Heart right ventricle (tissue), 16 donors: ENCODE results near the gene DUSP2. TPM values are rescaled to one million over a fixed set of nuclear protein-coding genes. Genes with fewer than 3 reads are reported as not detected.
A peak's percentile ranks its signal among the peaks of the same experiment; 100 is the strongest.

Experiments
- ATAC-seq, 8 donors: fragments of 200-7000 bp; cut with Tn5 transposase; one replicate each; pipeline ENCODE4 v1.9.1; 2020; ENCODE audit warnings: mild to moderate bottlenecking in 8 of 8, moderate library complexity in 8 of 8, moderate number of reproducible peaks in 1 of 8
- DNase-seq, 2 donors: peaks; one replicate each; pipeline ENCODE4 v3.0.0-alpha.2; 2020
- H3K27ac ChIP-seq, 10 donors: fragments of 200-600 bp; sonication (generic) in 2 of 10; one replicate each; pipeline versions ENCODE4 v1.5.0 to v1.8.0; 2020 to 2022; ENCODE audit warnings: mild to moderate bottlenecking in 3 of 10
- H3K27me3 ChIP-seq, 7 donors: fragments of 200-600 bp; one replicate each; pipeline ENCODE4 v1.8.0; 2021 to 2022; ENCODE audit warnings: mild to moderate bottlenecking in 2 of 7
- H3K36me3 ChIP-seq, 9 donors: fragments of 200-600 bp; sonication (generic) in 1 of 9; one replicate each; pipeline versions ENCODE4 v1.5.0 to v1.8.0; 2020 to 2022; ENCODE audit warnings: mild to moderate bottlenecking in 2 of 9
- H3K4me1 ChIP-seq, 9 donors: fragments of 200-600 bp; sonication (generic) in 1 of 9; one replicate each; pipeline versions ENCODE4 v1.5.0 to v1.8.0; 2020 to 2022; ENCODE audit warnings: mild to moderate bottlenecking in 4 of 9
- H3K4me3 ChIP-seq, 10 donors: fragments of 200-600 bp; sonication (generic) in 2 of 10; one replicate each; pipeline versions ENCODE4 v1.5.0 to v1.8.0; 2020 to 2022; ENCODE audit warnings: mild to moderate bottlenecking in 7 of 10, moderate library complexity in 2 of 10
- H3K9me3 ChIP-seq, 11 donors: fragments of 200-600 bp in 10 of 11; sonication (generic) in 2 of 11; one replicate each; pipeline versions ENCODE4 v1.5.0 to v1.8.0; 2013 to 2022; ENCODE audit warnings: mild to moderate bottlenecking in 2 of 11, control low read depth in 1 of 11, moderate library complexity in 1 of 11
- CTCF ChIP-seq, 9 donors: fragments of 200-600 bp; sonication (generic) in 2 of 9; IDR thresholded peaks; one replicate each; pipeline versions ENCODE4 v1.5.0 to v1.8.0; 2021 to 2022; ENCODE audit warnings: antibody characterized with exemption in 9 of 9, mild to moderate bottlenecking in 5 of 9, moderate library complexity in 1 of 9
- WGBS, 2 donors: extraction: QIAGEN DNeasy Blood & Tissue Kit; methylation state at CpG; one replicate each; pipeline ENCODE4 v1.1.7; 2013; ENCODE audit warnings: inconsistent platforms in 1 of 2; 5-methylcytosine and 5-hydroxymethylcytosine counted together
- intact Hi-C, 10 donors: fragments of 100-400 bp; cut with DNase I; formaldehyde crosslinking; loops; one replicate each; pipeline versions ENCODE4 v1.11.1 to v1.14.2; 2022
- polyA plus RNA-seq, 2 donors: library from polyadenylated mRNA; stranded (reverse); fragments of 200-250 nt; gene quantifications; one replicate each; pipeline ENCODE4 v1.2.3, GENCODE V29; 2013
- total RNA-seq, 10 donors: library from RNA; stranded (reverse); fragmentation: NEBNext Ultra II Directional in 3 of 10; extraction: Animal tissue kit (Norgen Biotek cat#: 25700) in 3 of 10; gene quantifications; one replicate each; pipeline versions ENCODE4 v1.2.1 to v1.2.4, GENCODE V29; 2021 to 2023
- donor health status: Arrhythmogenic right ventricular cardiomyopathy.
- donor health status: ischemic (EF 13 %, LVEDD 7.1; RV severe dilation, severe dysfunction).
- donor health status: healthy with polysubstance abuse.
- donor health status: DM: no; HTN: yes; CAD: no.
- donor health status: DM: no; HTN: no; CAD: no.
- donor health status: ischemic (EF 25% LVEDD 6.9; RV normal size, moderate dysfunction).
- donor health status: ischemic (EF 25% LVEDD 5.7; RV mildly dilated, moderate dysfunction).
- donor health status: healthy.
- donor health status: DM: yes; HTN: yes; CAD: no.
- donor health status: Ischemic cardiomyopathy.
- donor health status: ischemic (EF 35%, LVEDD 5.7; RV mildly dilated, moderate dysfunction).
- donor health status: nonischemic (EF 11% LVEDD 7.7; RV severe dilation, severe dysfunction).
- donor health status: DM: yes; HTN: yes; CAD: no.
- donor health status: PGD.
- donor health status: ischemic (EF 29% LVEDD 5.4; RV normal size, mild dysfunction).
- donor health status: nonischemic (EF 23%, LVEDD 6.1; RV moderate dilation, normal function).

Gene DUSP2
- total and polyA plus RNA-seq, 12 donors: 0.61 to 29.1 (median 2.7) TPM

GRCh38 chr2:96111257-96111640 is 34.0 kb downstream of the DUSP2 start:
- peaks cover 0 to 14% (median 5%) of the 10 kb centered on the region in 7 donors for H3K27me3 ChIP-seq
- H3K9me3 ChIP-seq: no peaks in the 10 kb centered on the region
- 86 to 91% methylated on average over 4 of the region's 4 CpGs for WGBS, 2 donors
- no peak for ATAC-seq
- no peak for DNase-seq
- TF ChIP-seq CTCF (IDR thresholded peaks at IDR 0.05): no peak
- H3K4me1 ChIP-seq: peaks cover 19 to 61% (median 33%) of the 10 kb centered on the region in 9 donors
- intact Hi-C loops: loop anchor here in 4 of 10 donors (10.0 kb wide), 2 partner anchors 46 to 86 kb away; no protein-coding TSS in a partner anchor
- no peaks in the 10 kb centered on the region for H3K36me3 ChIP-seq
- H3K4me3 ChIP-seq: no peak overlapping the region
- no peak overlapping the region for H3K27ac ChIP-seq

GRCh38 chr2:96110621-96111256 is 34.5 kb downstream of the DUSP2 start:
- TF ChIP-seq CTCF (IDR thresholded peaks at IDR 0.05): no peak
- ATAC-seq (no peak), DNase-seq (no peak)
- H3K36me3 ChIP-seq: no peaks in the 10 kb centered on the region
- peaks cover 0 to 9% (median under 1%) of the 10 kb centered on the region in 7 donors for H3K27me3 ChIP-seq
- peaks cover 19 to 56% (median 33%) of the 10 kb centered on the region in 9 donors for H3K4me1 ChIP-seq
- no peak overlapping the region for H3K4me3 ChIP-seq
- H3K9me3 ChIP-seq: peaks cover 0 to 4% (median under 1%) of the 10 kb centered on the region in 11 donors
- 92 to 95% methylated on average over 13 of the region's 13 CpGs for whole genome bisulfite sequencing, 2 donors
- intact Hi-C loops: loop anchor here in 4 of 10 donors (10.0 kb wide), 2 partner anchors 46 to 86 kb away; no protein-coding TSS in a partner anchor
- H3K27ac ChIP-seq: peak overlapping the region in 3 of 10 donors; percentile 75 to 87 (median 85)

- Histone ChIP-seq H3K27me3 (peaks cover 0 to 2% (median 0%) of the 10 kb centered on the region in 7 donors), H3K4me3 (no peak overlapping the region), H3K27ac (peak overlapping the region in 9 of 10 donors; percentile 73 to 91 (median 85)), H3K36me3 (no peaks in the 10 kb centered on the region), H3K9me3 (peaks cover 0 to 12% (median 7%) of the 10 kb centered on the region in 11 donors), H3K4me1 (peaks cover 19 to 49% (median 33%) of the 10 kb centered on the region in 9 donors)
- no peak for TF ChIP-seq CTCF (IDR thresholded peaks at IDR 0.05)
- ATAC-seq: no peak
- WGBS, 2 donors: 95 to 97% methylated on average over 3 of the region's 3 CpGs
- intact Hi-C loops: loop anchor here in 4 of 10 donors (10.0 kb wide), 2 partner anchors 45 to 85 kb away; no protein-coding TSS in a partner anchor
- DNase-seq: no peak
Observed at GRCh38 chr2:96109931-96110511, 35.2 kb downstream of the DUSP2 start.

- Histone ChIP-seq H3K27me3 (no peaks in the 10 kb centered on the region), H3K36me3 (no peaks in the 10 kb centered on the region), H3K4me3 (peak overlapping the region in 6 of 10 donors; percentile 13 to 43 (median 28)), H3K4me1 (peaks cover 19 to 46% (median 31%) of the 10 kb centered on the region in 9 donors), H3K9me3 (peaks cover 0 to 15% (median 8%) of the 10 kb centered on the region in 11 donors), H3K27ac (peak overlapping the region; percentile 57 to 91 (median 84))
- DNase-seq (no peak), ATAC-seq (peak in 4 of 8 donors; percentile 12 to 16 (median 16))
- no peak for TF ChIP-seq CTCF (IDR thresholded peaks at IDR 0.05)
- intact Hi-C loops: no loop called here
- 12 to 21% methylated on average over 3 of the region's 3 CpGs for WGBS, 2 donors
Observed at GRCh38 chr2:96109361-96109680, 35.9 kb downstream of the DUSP2 start.
